SK-N-SH (cell line): Measurements from ENCODE around the gene TCHP. TPM values are rescaled to one million over a fixed set of nuclear protein-coding genes. Genes with fewer than 3 reads are reported as not detected.

Experiments
- CTCF ChIA-PET: fragments of 300-600, 350-600 bp; formaldehyde crosslinking; extraction: SDS; loops from one replicate; lab custom pipeline; 2021; lab: Yijun Ruan, JAX
- POLR2A ChIA-PET: fragments of 350-600 bp; sonication (Branson Sonifier 250); formaldehyde crosslinking; extraction: SDS; loops from one replicate; lab custom pipeline; 2020; ENCODE audit warnings: antibody characterized with exemption, inconsistent platforms; lab: Yijun Ruan, JAX
- DNase-seq: peaks from one replicate; pipeline ENCODE4 v3.0.0; 2012
- H2AFZ ChIP-seq: fragments of 200-600 bp; sonication (generic); 2 replicates; pipeline ENCODE4 v1.8.1; 2016; ENCODE audit warnings: antibody characterized with exemption, mild to moderate bottlenecking, low read depth
- H3F3A ChIP-seq: fragments of 200-600 bp; sonication (generic); replicated peaks from 2 replicates; pipeline ENCODE3; 2016; ENCODE audit warnings: antibody characterized with exemption, mild to moderate bottlenecking; ENCODE audit not compliant: insufficient read depth
- H3K27ac ChIP-seq, 2 experiments: fragments of 200-500 bp in 1 of 2; fragments of 200-600 bp in 1 of 2; sonication (Bioruptor generic) in 1 of 2; sonication (generic), shearing (Covaris generic) in 1 of 2; 2 replicates each; pipeline versions ENCODE4 v1.5.1 to v1.6.1; 2014 to 2016; ENCODE audit warnings: low read depth in 2 of 2, inconsistent platforms in 1 of 2, low read length in 1 of 2, mild to moderate bottlenecking in 1 of 2, mixed read lengths in 1 of 2
- H3K27me3 ChIP-seq: fragments of 200-600 bp; sonication (generic), shearing (Covaris generic); 2 replicates; pipeline ENCODE4 v1.6.1; 2016; ENCODE audit warnings: mixed run types; ENCODE audit not compliant: insufficient read depth
- H3K36me3 ChIP-seq, 2 experiments: fragments of 200-500 bp in 1 of 2; fragments of 200-600 bp in 1 of 2; sonication (Bioruptor generic) in 1 of 2; sonication (generic) in 1 of 2; replicated peaks in 1 of 2; 2 replicates each; pipeline versions ENCODE3 to v1.5.1; 2014 to 2016; ENCODE audit warnings: low read length in 1 of 2, mild to moderate bottlenecking in 1 of 2; ENCODE audit not compliant: insufficient read depth in 2 of 2, control insufficient read depth in 1 of 2
- H3K4me1 ChIP-seq, 2 experiments: fragments of 200-500 bp in 1 of 2; fragments of 200-600 bp in 1 of 2; sonication (Bioruptor generic) in 1 of 2; sonication (generic), shearing (Covaris generic) in 1 of 2; 2 replicates each; pipeline versions ENCODE4 v1.5.1 to v1.6.1; 2014 to 2016; ENCODE audit warnings: low read depth in 1 of 2, low read length in 1 of 2, mixed run types in 1 of 2; ENCODE audit not compliant: insufficient read depth in 2 of 2, control insufficient read depth in 1 of 2
- H3K4me2 ChIP-seq: fragments of 200-600 bp; sonication (generic), shearing (Covaris generic); 2 replicates; pipeline ENCODE4 v1.6.1; 2017; ENCODE audit warnings: mixed run types
- H3K4me3 ChIP-seq, 2 experiments: fragments of 200-500 bp in 1 of 2; fragments of 200-600 bp in 1 of 2; sonication (Bioruptor generic) in 1 of 2; sonication (generic), shearing (Covaris generic) in 1 of 2; 2 replicates each; pipeline versions ENCODE4 v1.5.1 to v1.8.1; 2014 to 2016; ENCODE audit warnings: low read depth in 2 of 2, inconsistent platforms in 1 of 2, low read length in 1 of 2, mild to moderate bottlenecking in 1 of 2, mixed read lengths in 1 of 2, moderate library complexity in 1 of 2
- H3K79me2 ChIP-seq: fragments of 200-600 bp; sonication (generic); 2 replicates; pipeline ENCODE4 v1.8.1; 2017; ENCODE audit warnings: mild to moderate bottlenecking; ENCODE audit not compliant: insufficient read depth
- H3K9ac ChIP-seq: fragments of 200-600 bp; sonication (generic); 2 replicates; pipeline ENCODE4 v1.6.1; 2017; ENCODE audit warnings: mixed run types
- H3K9me2 ChIP-seq: fragments of 200-600 bp; sonication (generic); 2 replicates; pipeline ENCODE4 v1.6.1; 2017; ENCODE audit warnings: mixed run types
- H3K9me3 ChIP-seq: fragments of 200-600 bp; sonication (generic); 2 replicates; pipeline ENCODE4 v1.6.1; 2017; ENCODE audit warnings: mixed run types, mild to moderate bottlenecking, moderate library complexity
- H4K20me1 ChIP-seq: fragments of 200-600 bp; sonication (generic); 2 replicates; pipeline ENCODE4 v1.6.1; 2017; ENCODE audit warnings: mild to moderate bottlenecking, mixed run types; ENCODE audit not compliant: insufficient read depth
- CHD2 ChIP-seq: fragments of 150-350 bp; IDR thresholded peaks from 2 replicates; pipeline ENCODE4 v1.6.1; 2018; ENCODE audit warnings: low read length; ENCODE audit not compliant: partially characterized antibody
- ELF1 ChIP-seq: IDR thresholded peaks from 2 replicates; pipeline ENCODE4 v1.4.0; 2012
- EZH2phosphoT487 ChIP-seq: fragments of 200-600 bp; sonication (generic); IDR thresholded peaks from 2 replicates; pipeline ENCODE4 v1.6.1; 2017; ENCODE audit warnings: low read depth, mixed run types, mild to moderate bottlenecking, antibody characterized with exemption, moderate library complexity, borderline replicate concordance
- FOXJ3 ChIP-seq: sonication (generic); formaldehyde crosslinking; IDR thresholded peaks from 2 replicates; pipeline ENCODE4 v1.5.1; 2020; ENCODE audit warnings: mild to moderate bottlenecking, missing genetic modification reagents
- GABPA ChIP-seq: IDR thresholded peaks from 2 replicates; pipeline ENCODE4 v1.4.0; 2012; ENCODE audit warnings: low read depth, mild to moderate bottlenecking
- MXI1 ChIP-seq: IDR thresholded peaks from 2 replicates; pipeline ENCODE4 v1.6.1; 2012; ENCODE audit warnings: mild to moderate bottlenecking, low read depth, low read length, improper control_type of control experiment
- RCOR1 ChIP-seq: fragments of 150-350 bp; IDR thresholded peaks from 2 replicates; pipeline ENCODE4 v1.6.1; 2017; ENCODE audit warnings: antibody characterized with exemption, low read length
- RFX5 ChIP-seq: IDR thresholded peaks from 2 replicates; pipeline ENCODE4 v1.6.1; 2012; ENCODE audit warnings: mild to moderate bottlenecking, improper control_type of control experiment, low read length
- SIN3A ChIP-seq: IDR thresholded peaks from 2 replicates; pipeline ENCODE4 v1.6.1; 2012; ENCODE audit warnings: low read depth, mild to moderate bottlenecking, low read length, moderate library complexity, borderline replicate concordance
- TAF1 ChIP-seq: IDR thresholded peaks from 2 replicates; pipeline ENCODE4 v1.6.1; 2012; ENCODE audit warnings: low read depth, mild to moderate bottlenecking, low read length, moderate library complexity, borderline replicate concordance
- TEAD4 ChIP-seq: IDR thresholded peaks from 2 replicates; pipeline ENCODE4 v1.4.0; 2012; ENCODE audit warnings: mild to moderate bottlenecking, borderline replicate concordance; ENCODE audit not compliant: insufficient read depth
- WGBS: methylation state at CpG from one replicate; pipeline ENCODE4 v1.1.6; 2017; ENCODE audit warnings: low lambda C conversion rate; 5-methylcytosine and 5-hydroxymethylcytosine counted together
- polyA plus RNA-seq, 3 experiments: library from polyadenylated mRNA; depleted of rRNA; stranded (reverse); fragments of >200 nt; gene quantifications; 2 replicates each; pipeline ENCODE4 v1.2.3, GENCODE V29; 2012
- TF ChIP-seq, protein P1 (sequence below): fragments of 200-600 bp; sonication (generic); IDR thresholded peaks from 2 replicates; pipeline ENCODE4 v1.6.1; 2017; ENCODE audit warnings: antibody characterized with exemption, mild to moderate bottlenecking, moderate library complexity
- TF ChIP-seq, protein P2 (sequence below): fragments of 150-350 bp; IDR thresholded peaks from 2 replicates; pipeline ENCODE4 v1.6.1; 2017; ENCODE audit warnings: antibody characterized with exemption, low read length, low read depth, borderline replicate concordance
- TF ChIP-seq, protein P3 (sequence below): fragments of 150-350 bp; IDR thresholded peaks from 2 replicates; pipeline ENCODE4 v1.6.1; 2016; ENCODE audit warnings: mild to moderate bottlenecking, low read depth, low read length
- TF ChIP-seq, protein P4 (sequence below): IDR thresholded peaks from 2 replicates; pipeline ENCODE4 v1.4.0; 2012; ENCODE audit warnings: low read depth, borderline replicate concordance
- TF ChIP-seq, protein P5 (sequence below): IDR thresholded peaks from 2 replicates; pipeline ENCODE4; 2012

Gene TCHP
- polyA plus RNA-seq, 1 of the 3 experiments (the other 2 are of a cell fraction), result 37.3 TPM

DNA sequence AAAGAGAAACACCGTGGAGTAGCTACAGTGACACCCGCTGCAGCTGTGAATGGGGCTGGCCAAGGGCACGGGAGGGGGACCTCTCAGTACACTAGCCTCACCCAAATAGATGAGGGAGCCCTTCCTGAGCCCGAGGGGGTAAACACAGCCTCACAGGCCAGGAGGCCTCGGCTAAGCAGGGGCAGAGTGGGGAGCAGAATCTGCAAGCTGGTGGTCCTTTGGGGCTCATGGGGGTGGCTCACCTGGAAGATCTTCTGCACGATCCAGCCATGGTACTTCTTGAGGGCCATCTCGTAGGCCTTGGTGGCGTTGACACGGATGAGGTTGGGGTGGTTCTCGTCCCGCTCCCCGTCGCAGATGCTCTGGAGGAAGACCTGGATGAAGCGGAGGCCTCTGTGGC is 44.7 kb upstream of the TCHP start:
- ChIA-PET POLR2A (no interaction called here), CTCF (interaction anchor here (0.9 to 6.0 kb wide), 4 partner anchors 10 to 50 kb away, joined by 3 to 91 read pairs (median 20); no protein-coding TSS in a partner anchor)
- no peak overlapping the region for H2AFZ ChIP-seq
- H3K9me2 ChIP-seq, result no peaks in the 10 kb centered on the region
- H3K9ac ChIP-seq, result no peak overlapping the region
- DNase-seq, result no peak
- no peaks in the 10 kb centered on the region for H3K9me3 ChIP-seq
- no peaks in the 10 kb centered on the region for H3K4me1 ChIP-seq
- H3K27ac ChIP-seq, result no peak overlapping the region
- H3K4me3 ChIP-seq, result no peak overlapping the region
- WGBS, result 93% methylated on average over 14 of the region's 14 CpGs
- peaks cover 4% of the 10 kb centered on the region for H3F3A ChIP-seq
- no peak overlapping the region for H3K4me2 ChIP-seq
- peaks cover 4 to 24% of the 10 kb centered on the region in 2 experiments for H3K36me3 ChIP-seq
- no peaks in the 10 kb centered on the region for H3K79me2 ChIP-seq
- H4K20me1 ChIP-seq, result no peaks in the 10 kb centered on the region
- no peaks in the 10 kb centered on the region for H3K27me3 ChIP-seq
- TF ChIP-seq ELF1 (no peak), FOXJ3 (CRISPR knock-in tag) (no peak), MXI1 (no peak), TEAD4 (no peak), GABPA (no peak), RFX5 (no peak), CHD2 (no peak), SIN3A (no peak), RCOR1 (no peak), TAF1 (no peak), EZH2phosphoT487 (no peak)
- TF ChIP-seq, protein P1, sequence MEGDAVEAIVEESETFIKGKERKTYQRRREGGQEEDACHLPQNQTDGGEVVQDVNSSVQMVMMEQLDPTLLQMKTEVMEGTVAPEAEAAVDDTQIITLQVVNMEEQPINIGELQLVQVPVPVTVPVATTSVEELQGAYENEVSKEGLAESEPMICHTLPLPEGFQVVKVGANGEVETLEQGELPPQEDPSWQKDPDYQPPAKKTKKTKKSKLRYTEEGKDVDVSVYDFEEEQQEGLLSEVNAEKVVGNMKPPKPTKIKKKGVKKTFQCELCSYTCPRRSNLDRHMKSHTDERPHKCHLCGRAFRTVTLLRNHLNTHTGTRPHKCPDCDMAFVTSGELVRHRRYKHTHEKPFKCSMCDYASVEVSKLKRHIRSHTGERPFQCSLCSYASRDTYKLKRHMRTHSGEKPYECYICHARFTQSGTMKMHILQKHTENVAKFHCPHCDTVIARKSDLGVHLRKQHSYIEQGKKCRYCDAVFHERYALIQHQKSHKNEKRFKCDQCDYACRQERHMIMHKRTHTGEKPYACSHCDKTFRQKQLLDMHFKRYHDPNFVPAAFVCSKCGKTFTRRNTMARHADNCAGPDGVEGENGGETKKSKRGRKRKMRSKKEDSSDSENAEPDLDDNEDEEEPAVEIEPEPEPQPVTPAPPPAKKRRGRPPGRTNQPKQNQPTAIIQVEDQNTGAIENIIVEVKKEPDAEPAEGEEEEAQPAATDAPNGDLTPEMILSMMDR, result no peak
- TF ChIP-seq, protein P2, sequence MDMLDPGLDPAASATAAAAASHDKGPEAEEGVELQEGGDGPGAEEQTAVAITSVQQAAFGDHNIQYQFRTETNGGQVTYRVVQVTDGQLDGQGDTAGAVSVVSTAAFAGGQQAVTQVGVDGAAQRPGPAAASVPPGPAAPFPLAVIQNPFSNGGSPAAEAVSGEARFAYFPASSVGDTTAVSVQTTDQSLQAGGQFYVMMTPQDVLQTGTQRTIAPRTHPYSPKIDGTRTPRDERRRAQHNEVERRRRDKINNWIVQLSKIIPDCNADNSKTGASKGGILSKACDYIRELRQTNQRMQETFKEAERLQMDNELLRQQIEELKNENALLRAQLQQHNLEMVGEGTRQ, result no peak
- TF ChIP-seq, protein P3, sequence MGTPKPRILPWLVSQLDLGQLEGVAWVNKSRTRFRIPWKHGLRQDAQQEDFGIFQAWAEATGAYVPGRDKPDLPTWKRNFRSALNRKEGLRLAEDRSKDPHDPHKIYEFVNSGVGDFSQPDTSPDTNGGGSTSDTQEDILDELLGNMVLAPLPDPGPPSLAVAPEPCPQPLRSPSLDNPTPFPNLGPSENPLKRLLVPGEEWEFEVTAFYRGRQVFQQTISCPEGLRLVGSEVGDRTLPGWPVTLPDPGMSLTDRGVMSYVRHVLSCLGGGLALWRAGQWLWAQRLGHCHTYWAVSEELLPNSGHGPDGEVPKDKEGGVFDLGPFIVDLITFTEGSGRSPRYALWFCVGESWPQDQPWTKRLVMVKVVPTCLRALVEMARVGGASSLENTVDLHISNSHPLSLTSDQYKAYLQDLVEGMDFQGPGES, result no peak
- TF ChIP-seq, protein P4, sequence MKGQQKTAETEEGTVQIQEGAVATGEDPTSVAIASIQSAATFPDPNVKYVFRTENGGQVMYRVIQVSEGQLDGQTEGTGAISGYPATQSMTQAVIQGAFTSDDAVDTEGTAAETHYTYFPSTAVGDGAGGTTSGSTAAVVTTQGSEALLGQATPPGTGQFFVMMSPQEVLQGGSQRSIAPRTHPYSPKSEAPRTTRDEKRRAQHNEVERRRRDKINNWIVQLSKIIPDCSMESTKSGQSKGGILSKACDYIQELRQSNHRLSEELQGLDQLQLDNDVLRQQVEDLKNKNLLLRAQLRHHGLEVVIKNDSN, result no peak
- TF ChIP-seq, protein P5, sequence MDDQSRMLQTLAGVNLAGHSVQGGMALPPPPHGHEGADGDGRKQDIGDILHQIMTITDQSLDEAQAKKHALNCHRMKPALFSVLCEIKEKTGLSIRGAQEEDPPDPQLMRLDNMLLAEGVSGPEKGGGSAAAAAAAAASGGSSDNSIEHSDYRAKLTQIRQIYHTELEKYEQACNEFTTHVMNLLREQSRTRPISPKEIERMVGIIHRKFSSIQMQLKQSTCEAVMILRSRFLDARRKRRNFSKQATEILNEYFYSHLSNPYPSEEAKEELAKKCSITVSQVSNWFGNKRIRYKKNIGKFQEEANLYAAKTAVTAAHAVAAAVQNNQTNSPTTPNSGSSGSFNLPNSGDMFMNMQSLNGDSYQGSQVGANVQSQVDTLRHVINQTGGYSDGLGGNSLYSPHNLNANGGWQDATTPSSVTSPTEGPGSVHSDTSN, result no peak
- TF ChIP-seq, all 33 proteins: peak for 0
